HG03520 (cell line): ENCODE results near the gene NUDT4B.
"Not testable (repeated sequence)": the region's sequence is repeated elsewhere in the genome, so short reads cannot be mapped to it uniquely, and the experiment has no call there.

Experiments
- ATAC-seq: cut with Tn5 transposase; IDR thresholded peaks from one replicate; pipeline ENCODE4 v1.9.1; 2021; ENCODE audit warnings: mild to moderate bottlenecking, moderate library complexity; ENCODE audit not compliant: unreplicated experiment

The NUDT4B gene

GRCh38 chr1:148793762-148794332 lies 45.3 kb downstream of the NUDT4B start:
- ATAC-seq = not testable (repeated sequence)
